ENCODE measurements around the gene NEK7. TPM values are rescaled to one million over a fixed set of nuclear protein-coding genes. Genes with fewer than 3 reads are reported as not detected.

Gene NEK7
- total and polyA plus RNA-seq, 2 of the 4 experiments (the other 2 are of a cell fraction): 89.0 to 467 TPM

DNA sequence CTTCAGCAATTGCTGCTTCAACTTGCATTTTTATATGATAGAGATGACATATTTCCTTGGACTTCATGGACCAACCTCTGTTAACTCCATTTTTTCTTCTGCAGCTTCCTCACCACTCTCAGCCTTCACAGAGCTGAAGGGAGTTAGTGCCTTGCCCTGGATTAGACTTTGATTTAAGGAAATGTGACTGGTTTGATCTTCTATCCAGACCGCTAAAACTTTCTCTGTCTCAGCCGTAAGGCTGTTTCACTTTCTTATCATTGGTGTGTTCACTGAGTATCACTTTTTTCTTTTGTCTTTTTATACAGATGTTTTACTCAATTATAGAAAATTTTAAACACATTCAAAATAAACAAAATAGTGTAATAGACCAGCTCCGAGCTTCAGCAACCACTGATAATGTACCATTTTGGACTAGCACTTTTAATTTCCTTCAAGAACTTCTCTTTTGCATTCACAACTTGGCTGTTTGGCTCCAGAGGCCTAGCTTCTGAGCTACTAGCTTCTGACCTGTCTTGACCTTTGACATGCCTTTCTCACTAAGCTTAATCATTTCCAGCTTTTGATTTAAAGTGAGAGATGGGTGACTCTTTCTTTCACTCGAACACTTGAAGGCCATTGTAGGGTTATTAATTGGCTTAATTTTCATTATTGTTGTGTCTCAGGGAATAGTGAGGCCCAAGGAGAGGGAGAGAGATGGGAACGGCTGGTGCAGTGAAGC is 9.3 kb downstream of the NEK7 start:
- no peak overlapping the region for H3K4me2 ChIP-seq (ENCODE audit: low read depth, low read length)
- H3K9me1 ChIP-seq (ENCODE audit: insufficient read depth, low read length): peaks cover 23% of the 10 kb centered on the region
- dilution Hi-C loops (cut with HindIII; ENCODE audit: low sequenced_read_pairs, unreplicated experiment) (no loop called here), intact Hi-C loops (cut with micrococcal nuclease) (no loop called here), in situ Hi-C loops (cut with MboI; ENCODE audit: low sequenced_read_pairs) (no loop called here)
- H2AK9ac ChIP-seq (replicated peaks; ENCODE audit: low read depth, low read length, poor library complexity): no peak overlapping the region
- no peak overlapping the region for H4K5ac ChIP-seq (ENCODE audit: low read depth, low read length)
- no peak overlapping the region for H2BK20ac ChIP-seq (ENCODE audit: low read depth, low read length)
- H3K14ac ChIP-seq (replicated peaks; ENCODE audit: low read depth, low read length): no peak overlapping the region
- H3K4me3 ChIP-seq (ENCODE audit: insufficient read depth, low read depth, low read length): no peak overlapping the region
- no peak overlapping the region for H2BK120ac ChIP-seq (ENCODE audit: low read depth, low read length)
- POLR2A ChIA-PET (ENCODE audit: unreplicated experiment): no interaction called here
- H4K8ac ChIP-seq (ENCODE audit: low read depth in 2 of 2, low read length in 2 of 2): 0 out of 4 replicates have a peak overlapping the region, but pooled peaks of 1 of the 2 experiments have one; percentile 15
- H3K56ac ChIP-seq (ENCODE audit: extremely low read depth, insufficient read depth, low read length): no peak overlapping the region
- peaks cover 2% of the 10 kb centered on the region; the same call in 1 of the 2 replicates for H3K36me3 ChIP-seq (ENCODE audit: control insufficient read depth, insufficient read depth, low read length)
- H3K18ac ChIP-seq (ENCODE audit: low read depth, low read length): no peak overlapping the region
- H3K4ac ChIP-seq (ENCODE audit: low read depth, low read length): no peak overlapping the region
- no peaks in the 10 kb centered on the region for H3K27me3 ChIP-seq (ENCODE audit: control insufficient read depth, insufficient read depth, low read length)
- H2AFZ ChIP-seq (replicated peaks; ENCODE audit: low read length, poor library complexity): no peak overlapping the region
- CTCF ChIA-PET: no interaction called here
- ATAC-seq (ENCODE audit: low read depth) (no peak), DNase-seq (no peak)
- no peak overlapping the region for H3K9ac ChIP-seq (ENCODE audit: low read depth, low read length)
- peaks cover 67% of the 10 kb centered on the region for H4K20me1 ChIP-seq (ENCODE audit: insufficient read depth, low read length)
- H2BK5ac ChIP-seq (ENCODE audit: low read depth, low read length, poor library complexity, severe bottlenecking): no peak overlapping the region
- no peak overlapping the region for H4K91ac ChIP-seq (ENCODE audit: insufficient read depth, low read depth, low read length)
- H3K79me1 ChIP-seq (ENCODE audit: low read depth in 1 of 2, low read length in 2 of 2): peaks cover 3 to 73% of the 10 kb centered on the region in 2 experiments; a peak in 2 of 4 replicates
- H2BK15ac ChIP-seq (ENCODE audit: low read depth, low read length): no peak overlapping the region
- H3K23ac ChIP-seq (ENCODE audit: low read depth, low read length): peak overlapping the region; percentile 5; the same call in 1 of the 2 replicates
- TF ChIP-seq MXI1 (IDR thresholded peaks at IDR 0.05; ENCODE audit: borderline replicate concordance, low read depth, low read length) (no peak), NFE2L2 (IDR thresholded peaks at IDR 0.05; ENCODE audit: low read depth, low read length) (no peak), RAD21 (IDR thresholded peaks at IDR 0.05; ENCODE audit: low read length) (no peak), FOS (IDR thresholded peaks at IDR 0.05; ENCODE audit: low read depth, low read length) (no peak), MAFK (IDR thresholded peaks at IDR 0.05; ENCODE audit: low read depth, low read length) (no peak), MAZ (IDR thresholded peaks at IDR 0.05; ENCODE audit: borderline replicate concordance, low read depth, low read length) (no peak), CEBPB (IDR thresholded peaks at IDR 0.05; ENCODE audit: low read depth, low read length) (no peak), RFX5 (IDR thresholded peaks at IDR 0.05; ENCODE audit: low read depth, low read length) (no peak)
- TF ChIP-seq, protein P1, sequence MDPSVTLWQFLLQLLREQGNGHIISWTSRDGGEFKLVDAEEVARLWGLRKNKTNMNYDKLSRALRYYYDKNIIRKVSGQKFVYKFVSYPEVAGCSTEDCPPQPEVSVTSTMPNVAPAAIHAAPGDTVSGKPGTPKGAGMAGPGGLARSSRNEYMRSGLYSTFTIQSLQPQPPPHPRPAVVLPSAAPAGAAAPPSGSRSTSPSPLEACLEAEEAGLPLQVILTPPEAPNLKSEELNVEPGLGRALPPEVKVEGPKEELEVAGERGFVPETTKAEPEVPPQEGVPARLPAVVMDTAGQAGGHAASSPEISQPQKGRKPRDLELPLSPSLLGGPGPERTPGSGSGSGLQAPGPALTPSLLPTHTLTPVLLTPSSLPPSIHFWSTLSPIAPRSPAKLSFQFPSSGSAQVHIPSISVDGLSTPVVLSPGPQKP (IDR thresholded peaks at IDR 0.05; ENCODE audit: borderline replicate concordance, low read depth, low read length): no peak
- TF ChIP-seq, protein P2, sequence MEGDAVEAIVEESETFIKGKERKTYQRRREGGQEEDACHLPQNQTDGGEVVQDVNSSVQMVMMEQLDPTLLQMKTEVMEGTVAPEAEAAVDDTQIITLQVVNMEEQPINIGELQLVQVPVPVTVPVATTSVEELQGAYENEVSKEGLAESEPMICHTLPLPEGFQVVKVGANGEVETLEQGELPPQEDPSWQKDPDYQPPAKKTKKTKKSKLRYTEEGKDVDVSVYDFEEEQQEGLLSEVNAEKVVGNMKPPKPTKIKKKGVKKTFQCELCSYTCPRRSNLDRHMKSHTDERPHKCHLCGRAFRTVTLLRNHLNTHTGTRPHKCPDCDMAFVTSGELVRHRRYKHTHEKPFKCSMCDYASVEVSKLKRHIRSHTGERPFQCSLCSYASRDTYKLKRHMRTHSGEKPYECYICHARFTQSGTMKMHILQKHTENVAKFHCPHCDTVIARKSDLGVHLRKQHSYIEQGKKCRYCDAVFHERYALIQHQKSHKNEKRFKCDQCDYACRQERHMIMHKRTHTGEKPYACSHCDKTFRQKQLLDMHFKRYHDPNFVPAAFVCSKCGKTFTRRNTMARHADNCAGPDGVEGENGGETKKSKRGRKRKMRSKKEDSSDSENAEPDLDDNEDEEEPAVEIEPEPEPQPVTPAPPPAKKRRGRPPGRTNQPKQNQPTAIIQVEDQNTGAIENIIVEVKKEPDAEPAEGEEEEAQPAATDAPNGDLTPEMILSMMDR (conservative IDR thresholded peaks at IDR 0.05; ENCODE audit: low read depth, low read length): no peak
- no peaks in the 10 kb centered on the region for H3K9me3 ChIP-seq (ENCODE audit: control insufficient read depth, insufficient read depth, low read length)
- peaks cover 20% of the 10 kb centered on the region for H3K4me1 ChIP-seq (ENCODE audit: control insufficient read depth, insufficient read depth, low read length)
- WGBS, 2 experiments (ENCODE audit: extremely low coverage in 2 of 2, insufficient read length in 1 of 2): no CpG with 5 or more reads among the region's 5 CpGs
- no peak overlapping the region for H2AK5ac ChIP-seq (ENCODE audit: low read depth, low read length)
- no peak overlapping the region for H3K27ac ChIP-seq (ENCODE audit: insufficient read depth, low read length)
- BruUV-seq (replicated peaks): no TSS peak
